ENCODE data around the gene DAGLA.

DNA sequence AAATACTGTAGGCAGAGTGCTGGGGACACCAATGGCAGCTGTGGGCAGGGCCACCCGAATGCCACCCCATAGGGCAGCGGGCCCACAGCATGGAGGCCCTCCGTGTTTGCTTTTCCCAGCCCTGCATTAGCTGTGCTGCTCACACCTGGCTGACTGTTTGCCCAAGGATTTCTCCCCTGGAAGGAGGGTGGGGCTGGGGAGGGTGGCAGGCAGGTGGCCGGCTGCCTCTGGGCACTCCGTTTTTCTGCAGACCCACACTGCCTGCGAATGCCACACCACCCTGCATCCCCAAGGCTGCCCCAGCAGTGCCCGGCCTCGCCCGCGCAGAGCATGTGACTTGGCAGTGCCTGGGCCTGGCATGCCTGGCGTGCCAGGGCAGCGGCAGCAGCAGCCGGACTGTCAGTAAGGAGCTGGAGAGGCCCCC, 19.6 kb downstream of the DAGLA start:
- TF ChIP-seq CTCF (IDR thresholded peaks at IDR 0.05; ENCODE audit: poor library complexity): no peak
- no peak for TF ChIP-seq EZH2phosphoT487 (IDR thresholded peaks at IDR 0.05; ENCODE audit: low read depth, severe bottlenecking, unreplicated experiment)
- no peak for TF ChIP-seq EZH2 (IDR thresholded peaks at IDR 0.05; ENCODE audit: borderline replicate concordance)

Data from hepatocyte (in vitro differentiated cells).